GM23248 (cell line): ENCODE measurements around the gene ZFP90. TPM values are rescaled to one million over a fixed set of nuclear protein-coding genes. Genes with fewer than 3 reads are reported as not detected.

Experiments
- DNase-seq: peaks from one replicate; pipeline ENCODE4 v3.0.0-alpha.2; 2015
- H2AFZ ChIP-seq: fragments of 200-600 bp; sonication (generic); 2 replicates; pipeline ENCODE4 v1.6.1; 2016; ENCODE audit warnings: antibody characterized with exemption
- H3F3A ChIP-seq: fragments of 200-600 bp; sonication (generic); 2 replicates; pipeline ENCODE4 v1.6.1; 2016; ENCODE audit warnings: mild to moderate bottlenecking, antibody characterized with exemption, mixed run types; ENCODE audit not compliant: insufficient read depth
- H3K27ac ChIP-seq: fragments of 200-600 bp; sonication (generic); 2 replicates; pipeline ENCODE4 v1.5.1; 2016; ENCODE audit warnings: mild to moderate bottlenecking
- H3K27me3 ChIP-seq: fragments of 200-600 bp; sonication (generic); replicated peaks from 2 replicates; pipeline ENCODE4 v1.6.1; 2016; ENCODE audit warnings: mild to moderate bottlenecking; ENCODE audit not compliant: insufficient read depth
- H3K36me3 ChIP-seq: fragments of 200-600 bp; sonication (generic); 2 replicates; pipeline ENCODE4 v1.6.1; 2016; ENCODE audit warnings: low read depth, mild to moderate bottlenecking
- H3K4me1 ChIP-seq: fragments of 200-600 bp; sonication (generic); 2 replicates; pipeline ENCODE4 v1.6.1; 2016; ENCODE audit warnings: mild to moderate bottlenecking; ENCODE audit not compliant: insufficient read depth
- H3K4me2 ChIP-seq: fragments of 200-600 bp; sonication (generic); one replicate; pipeline ENCODE4 v1.6.1; 2016; ENCODE audit warnings: mild to moderate bottlenecking; ENCODE audit not compliant: unreplicated experiment
- H3K4me3 ChIP-seq: fragments of 200-600 bp; sonication (generic); 2 replicates; pipeline ENCODE4 v1.5.1; 2016; ENCODE audit warnings: mild to moderate bottlenecking
- H3K79me2 ChIP-seq: fragments of 200-600 bp; sonication (generic); 2 replicates; pipeline ENCODE4 v1.6.1; 2016; ENCODE audit warnings: mild to moderate bottlenecking; ENCODE audit not compliant: insufficient read depth
- H3K9ac ChIP-seq: fragments of 200-600 bp; sonication (generic); 2 replicates; pipeline ENCODE4 v1.6.1; 2016; ENCODE audit warnings: mild to moderate bottlenecking
- H3K9me2 ChIP-seq: fragments of 200-600 bp; sonication (generic); 2 replicates; pipeline ENCODE4 v1.6.1; 2016; ENCODE audit warnings: mixed run types, mild to moderate bottlenecking, moderate library complexity; ENCODE audit not compliant: insufficient read depth
- H3K9me3 ChIP-seq: fragments of 200-600 bp; sonication (generic); one replicate; pipeline ENCODE4 v1.6.1; 2017; ENCODE audit warnings: low read depth
- H4K20me1 ChIP-seq: fragments of 200-600 bp; sonication (generic); 2 replicates; pipeline ENCODE4 v1.6.0; 2016; ENCODE audit not compliant: insufficient read depth
- EZH2 ChIP-seq: fragments of 200-600 bp; sonication (generic); IDR thresholded peaks from 2 replicates; pipeline ENCODE4 v1.6.1; 2018; ENCODE audit warnings: antibody characterized with exemption, mild to moderate bottlenecking; ENCODE audit not compliant: insufficient read depth, poor library complexity, severe bottlenecking
- EZH2phosphoT487 ChIP-seq: fragments of 200-600 bp; sonication (generic); IDR thresholded peaks from 2 replicates; pipeline ENCODE4 v1.6.1; 2018; ENCODE audit warnings: antibody characterized with exemption, moderate library complexity, mild to moderate bottlenecking, low read depth; ENCODE audit not compliant: insufficient read depth
- WGBS, 2 experiments: methylation state at CpG; one replicate each; pipeline ENCODE4 v1.1.6; 2015 to 2017; ENCODE audit warnings: low lambda C conversion rate in 2 of 2, low coverage in 1 of 2; ENCODE audit errors: missing lambda C conversion rate in 2 of 2; 5-methylcytosine and 5-hydroxymethylcytosine counted together
- in situ Hi-C: fragments of 300-500 bp; cut with MboI; formaldehyde crosslinking; loops from 2 replicates; pipeline ENCODE4 v1.15.0; 2020
- polyA plus RNA-seq: library from polyadenylated mRNA; unstranded; fragments of >200 nt; fragmentation: Nextera tagmentation; extraction: Ambion mirVana; gene quantifications from 2 replicates; pipeline ENCODE4 v1.2.1, GENCODE V29; 2016
- total RNA-seq: library from RNA; depleted of rRNA; stranded (reverse); fragments of >200 nt; shearing (Covaris generic); gene quantifications from 2 replicates; pipeline ENCODE4 v1.2.3, GENCODE V29; 2014

The ZFP90 gene
- total and polyA plus RNA-seq, 2 experiments from 2014 or later: 11.9 to 20.6 TPM

GRCh38 chr16:68529931-68530701, 9.0 kb upstream of the ZFP90 start:
- Histone ChIP-seq H3K27ac (no peak overlapping the region), H3K36me3 (no peaks in the 10 kb centered on the region), H3K9me3 (no peaks in the 10 kb centered on the region), H3K4me3 (peak overlapping the region; percentile 95), H3K4me1 (0 out of 2 replicates have a peak, but pooled peaks cover 6% of the 10 kb centered on the region), H4K20me1 (no peaks in the 10 kb centered on the region), H3K9me2 (no peaks in the 10 kb centered on the region), H3F3A (no peaks in the 10 kb centered on the region), H3K4me2 (peak overlapping the region; percentile 99), H3K79me2 (no peaks in the 10 kb centered on the region), H2AFZ (peak overlapping the region; percentile 98), H3K9ac (peak overlapping the region; percentile 70), H3K27me3 (no peaks in the 10 kb centered on the region)
- TF ChIP-seq EZH2: no peak
- TF ChIP-seq EZH2phosphoT487: no peak
- DNase-seq: peak; percentile 93
- WGBS, 2 experiments: 1 to 3% methylated on average over 51 to 52 of the region's 56 CpGs
- in situ Hi-C loops: loop anchor here (10.0 kb wide), 1 partner anchor 585 kb away; no protein-coding TSS in a partner anchor

DNA sequence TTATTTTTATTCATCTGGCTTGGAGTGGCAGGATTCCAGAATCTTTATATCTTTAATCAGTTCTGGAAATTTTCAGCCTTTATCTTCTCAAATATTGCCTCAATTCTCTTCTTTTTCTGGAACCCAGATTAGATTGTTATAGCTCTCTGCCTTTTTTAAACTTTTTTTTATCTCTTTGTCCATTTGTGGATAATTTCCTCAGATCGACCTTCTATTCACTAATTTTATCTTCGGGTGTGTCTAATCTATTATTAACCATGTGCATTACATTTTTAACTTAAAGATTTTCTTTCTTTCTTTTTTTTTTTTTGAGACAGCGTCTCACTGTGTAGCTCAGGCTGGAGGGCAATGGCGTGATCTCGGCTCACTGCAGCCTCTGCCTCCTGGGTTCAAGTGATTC, 5.2 kb upstream of the ZFP90 start:
- H3K9me2 ChIP-seq: no peaks in the 10 kb centered on the region
- H2AFZ ChIP-seq: no peak overlapping the region
- no peak overlapping the region for H3K4me3 ChIP-seq
- no peaks in the 10 kb centered on the region for H3K27me3 ChIP-seq
- in situ Hi-C loops: no loop called here
- H3F3A ChIP-seq: no peaks in the 10 kb centered on the region
- H3K4me1 ChIP-seq: 0 out of 2 replicates have a peak, but pooled peaks cover 6% of the 10 kb centered on the region
- no peak overlapping the region for H3K9ac ChIP-seq
- no peaks in the 10 kb centered on the region for H3K9me3 ChIP-seq
- H4K20me1 ChIP-seq: no peaks in the 10 kb centered on the region
- 90 to 93% methylated on average over 5 of the region's 5 CpGs for WGBS, 2 experiments
- H3K27ac ChIP-seq: no peak overlapping the region
- no peak for DNase-seq
- no peaks in the 10 kb centered on the region for H3K79me2 ChIP-seq
- TF ChIP-seq EZH2: no peak
- no peak for TF ChIP-seq EZH2phosphoT487
- H3K36me3 ChIP-seq: no peaks in the 10 kb centered on the region
- H3K4me2 ChIP-seq: no peak overlapping the region

DNA sequence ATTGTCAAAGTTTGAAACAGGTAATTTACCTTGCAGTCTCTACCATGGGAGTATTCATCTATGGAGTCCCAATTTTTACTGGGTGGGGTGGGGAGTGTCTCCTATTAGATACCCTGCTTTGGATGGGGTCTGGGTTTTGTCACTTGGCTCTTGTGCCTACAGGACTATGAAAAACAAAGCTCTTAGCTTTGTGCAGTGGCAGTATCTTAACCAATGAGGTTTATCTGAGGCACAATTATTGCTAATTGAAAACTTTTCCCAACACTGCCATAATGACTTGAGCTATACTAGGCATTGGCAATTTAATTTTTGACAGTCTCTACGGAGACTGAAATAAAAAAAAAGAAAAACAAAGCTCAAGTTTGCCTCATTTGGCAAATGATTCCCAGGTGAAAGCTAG, 3.8 kb upstream of the ZFP90 start:
- DNase-seq: no peak
- peaks cover 7% of the 10 kb centered on the region for H3K79me2 ChIP-seq
- H3K9ac ChIP-seq: no peak overlapping the region
- H3K4me3 ChIP-seq: no peak overlapping the region
- no peaks in the 10 kb centered on the region for H4K20me1 ChIP-seq
- H3K9me3 ChIP-seq: no peaks in the 10 kb centered on the region
- no peak overlapping the region for H3K27ac ChIP-seq
- H3K36me3 ChIP-seq: no peaks in the 10 kb centered on the region
- WGBS, 2 experiments: 23 to 44% methylated on average over 1 of the region's 1 CpG
- no peak overlapping the region for H3K4me2 ChIP-seq
- no peaks in the 10 kb centered on the region for H3F3A ChIP-seq
- H2AFZ ChIP-seq: no peak overlapping the region
- 0 out of 2 replicates have a peak, but pooled peaks cover 4% of the 10 kb centered on the region for H3K4me1 ChIP-seq
- H3K9me2 ChIP-seq: no peaks in the 10 kb centered on the region
- TF ChIP-seq EZH2 (no peak), EZH2phosphoT487 (no peak)
- in situ Hi-C loops: no loop called here
- no peaks in the 10 kb centered on the region for H3K27me3 ChIP-seq

DNA sequence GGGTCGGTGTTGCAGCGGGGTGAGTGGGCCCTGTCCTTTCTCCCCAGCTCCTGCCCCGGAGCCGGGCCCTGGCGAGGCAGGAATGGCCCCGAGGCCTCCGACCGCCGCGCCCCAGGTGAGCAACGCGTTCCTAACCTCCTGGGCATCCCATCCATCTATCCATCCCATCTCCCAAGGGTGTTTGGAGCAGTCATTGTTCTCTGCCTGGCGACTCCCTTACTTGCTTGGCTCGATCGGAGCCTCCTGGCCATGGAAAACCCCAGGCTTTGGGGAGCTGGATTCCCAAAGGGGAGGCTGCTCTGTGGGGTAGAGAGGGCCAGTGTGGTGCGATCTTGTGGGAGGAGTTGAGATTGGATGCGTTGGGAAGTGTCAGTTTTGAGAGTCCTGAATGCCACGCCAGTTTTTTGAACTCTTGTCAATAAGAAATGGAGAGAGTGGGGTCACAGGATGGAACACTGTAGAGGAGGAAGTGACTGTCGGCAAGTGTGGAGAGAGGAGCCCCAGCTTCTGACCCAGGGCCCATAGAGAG, 684 bp downstream of the ZFP90 start:
- no peak overlapping the region for H3K27ac ChIP-seq

More for the DNA sequence above, 684 bp downstream of the ZFP90 start:
- Histone ChIP-seq H3K9me2 (no peaks in the 10 kb centered on the region), H3F3A (no peaks in the 10 kb centered on the region), H3K9me3 (no peaks in the 10 kb centered on the region), H4K20me1 (no peaks in the 10 kb centered on the region), H3K4me2 (peak overlapping the region; percentile 84), H3K27me3 (no peaks in the 10 kb centered on the region), H3K4me1 (0 out of 2 replicates have a peak, but pooled peaks cover 6% of the 10 kb centered on the region), H3K79me2 (peaks cover 32% of the 10 kb centered on the region), H3K36me3 (no peaks in the 10 kb centered on the region), H3K4me3 (peak overlapping the region; percentile 82), H2AFZ (peak overlapping the region; percentile 99), H3K9ac (peak overlapping the region; percentile 86)
- DNase-seq: peak; percentile 49
- in situ Hi-C loops: no loop called here
- TF ChIP-seq EZH2: no peak
- no peak for TF ChIP-seq EZH2phosphoT487
- 1 to 4% methylated on average over 15 to 17 of the region's 19 CpGs for WGBS, 2 experiments
